Astrocyte (in vitro differentiated cells and primary cell): Measurements from ENCODE around the gene OR10AD1. TPM values are rescaled to one million over a fixed set of nuclear protein-coding genes. Genes with fewer than 3 reads are reported as not detected.

Source experiments
- DNase-seq: peaks from one replicate; pipeline ENCODE4 v3.0.0-alpha.2; 2010; ENCODE audit warnings: low read depth
- FAIRE-seq: peaks from 2 replicates; lab custom pipeline; 2011; peaks lifted over from hg19 to GRCh38; lab: Jason Lieb, UNC
- H2AFZ ChIP-seq: 2 replicates; pipeline ENCODE4 v1.6.0; 2012; ENCODE audit warnings: low read depth, low read length, inconsistent platforms
- H3K27ac ChIP-seq: 2 replicates; pipeline ENCODE4 v1.5.1; 2011; ENCODE audit warnings: low read depth, low read length, inconsistent platforms
- H3K27me3 ChIP-seq: 2 replicates; pipeline ENCODE4 v1.6.0; 2011; ENCODE audit warnings: low read length, inconsistent platforms; ENCODE audit not compliant: insufficient read depth
- H3K36me3 ChIP-seq: 2 replicates; pipeline ENCODE4 v1.5.1; 2011; ENCODE audit warnings: low read length, inconsistent platforms; ENCODE audit not compliant: insufficient read depth
- H3K4me1 ChIP-seq: 2 replicates; pipeline ENCODE4 v1.5.1; 2011; ENCODE audit warnings: low read length, inconsistent platforms; ENCODE audit not compliant: insufficient read depth
- H3K4me2 ChIP-seq: 2 replicates; pipeline ENCODE4 v1.6.0; 2012; ENCODE audit warnings: low read length, inconsistent platforms
- H3K4me3 ChIP-seq: 2 replicates; pipeline ENCODE4 v1.5.1; 2011; ENCODE audit warnings: low read depth, mild to moderate bottlenecking, low read length, inconsistent platforms; ENCODE audit not compliant: insufficient read depth
- H3K79me2 ChIP-seq: 2 replicates; pipeline ENCODE4 v1.6.0; 2012; ENCODE audit warnings: mild to moderate bottlenecking, low read length, inconsistent platforms; ENCODE audit not compliant: insufficient read depth
- H3K9ac ChIP-seq: 2 replicates; pipeline ENCODE4 v1.6.0; 2012; ENCODE audit warnings: mild to moderate bottlenecking, low read length, inconsistent platforms
- H3K9me3 ChIP-seq: 2 replicates; pipeline ENCODE4 v1.5.1; 2012; ENCODE audit warnings: low read depth, mild to moderate bottlenecking, low read length, inconsistent platforms; ENCODE audit not compliant: insufficient read depth
- H4K20me1 ChIP-seq: 2 replicates; pipeline ENCODE4 v1.6.0; 2012; ENCODE audit warnings: low read length, inconsistent platforms; ENCODE audit not compliant: insufficient read depth
- H3K27ac Mint-ChIP-seq: one replicate; pipeline ENCODE4 v1.8.0; 2021; ENCODE audit warnings: mild to moderate bottlenecking, mixed read lengths; ENCODE audit not compliant: unreplicated experiment
- H3K27me3 Mint-ChIP-seq: one replicate; pipeline ENCODE4 v1.8.0; 2021; ENCODE audit warnings: low read depth, mixed read lengths; ENCODE audit not compliant: unreplicated experiment
- H3K36me3 Mint-ChIP-seq: one replicate; pipeline ENCODE4 v1.8.0; 2021; ENCODE audit warnings: low read depth, mixed read lengths; ENCODE audit not compliant: unreplicated experiment
- H3K4me1 Mint-ChIP-seq: one replicate; pipeline ENCODE4 v1.8.0; 2021; ENCODE audit warnings: low read depth, mixed read lengths; ENCODE audit not compliant: unreplicated experiment
- H3K4me3 Mint-ChIP-seq: one replicate; pipeline ENCODE4 v1.8.0; 2021; ENCODE audit warnings: mild to moderate bottlenecking, moderate library complexity, mixed read lengths; ENCODE audit not compliant: unreplicated experiment
- H3K9me3 Mint-ChIP-seq: one replicate; pipeline ENCODE4 v1.8.0; 2021; ENCODE audit warnings: mild to moderate bottlenecking, mixed read lengths; ENCODE audit not compliant: unreplicated experiment
- CTCF ChIP-seq: IDR thresholded peaks from 2 replicates; pipeline ENCODE4 v1.5.1; 2011; ENCODE audit warnings: low read depth, mild to moderate bottlenecking, inconsistent platforms, low read length, moderate library complexity; ENCODE audit not compliant: insufficient read depth
- EZH2 ChIP-seq: IDR thresholded peaks from 2 replicates; pipeline ENCODE4 v1.6.1; 2012; ENCODE audit warnings: mild to moderate bottlenecking, low read length, inconsistent platforms; ENCODE audit not compliant: insufficient read depth
- total RNA-seq: library from RNA; stranded (reverse); gene quantifications from 2 replicates; pipeline ENCODE4 v1.2.1, GENCODE V29; 2021

OR10AD1 gene
- total RNA-seq, 1 donor from 2014 or later: not detected

DNA sequence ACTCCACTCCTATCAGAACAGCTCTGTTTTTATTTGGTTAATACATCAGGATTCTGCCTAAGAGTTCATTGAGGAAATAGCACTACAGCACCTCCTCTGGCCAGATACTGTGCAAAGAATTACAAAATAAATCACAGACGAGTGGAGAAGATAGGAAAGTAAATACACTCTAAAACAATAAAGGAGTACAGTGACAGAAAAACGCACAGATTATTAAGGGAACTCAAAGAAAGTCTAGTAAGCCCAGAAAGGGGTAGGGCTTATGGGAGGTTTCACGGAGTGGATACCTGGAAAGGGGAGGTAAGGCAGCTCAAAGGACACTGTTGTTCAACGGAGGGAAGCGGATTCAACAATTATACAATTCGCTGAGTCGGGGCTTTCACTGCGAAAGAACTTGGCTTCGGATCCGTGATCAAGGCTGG is 5.5 kb downstream of the OR10AD1 start:
- Mint-ChIP-seq H3K27me3 (no peaks in the 10 kb centered on the region), H3K4me3 (peak overlapping the region; percentile 86), H3K36me3 (no peaks in the 10 kb centered on the region), H3K4me1 (peaks cover 15% of the 10 kb centered on the region), H3K27ac (peak overlapping the region; percentile 96), H3K9me3 (peaks cover 2% of the 10 kb centered on the region)
- H2AFZ ChIP-seq: peak overlapping the region; percentile 99
- no peaks in the 10 kb centered on the region for H3K9me3 ChIP-seq
- H3K9ac ChIP-seq: peak overlapping the region; percentile 88
- H3K79me2 ChIP-seq: no peaks in the 10 kb centered on the region
- no peak for FAIRE-seq
- H3K27ac ChIP-seq: peak overlapping the region; percentile 16
- no peak for DNase-seq
- peaks cover 13% of the 10 kb centered on the region for H3K27me3 ChIP-seq
- TF ChIP-seq CTCF: peak; percentile 56
- TF ChIP-seq EZH2: no peak
- peak overlapping the region; percentile 84 for H3K4me3 ChIP-seq
- H3K4me2 ChIP-seq: peak overlapping the region; percentile 94
- no peaks in the 10 kb centered on the region for H4K20me1 ChIP-seq
- peaks cover 12% of the 10 kb centered on the region for H3K4me1 ChIP-seq
- H3K36me3 ChIP-seq: no peaks in the 10 kb centered on the region

- H3K9me3 ChIP-seq: no peaks in the 10 kb centered on the region
- H3K9ac ChIP-seq: no peak overlapping the region
- Mint-ChIP-seq H3K36me3 (no peaks in the 10 kb centered on the region), H3K9me3 (peaks cover 1% of the 10 kb centered on the region), H3K4me3 (no peak overlapping the region), H3K4me1 (peaks cover 15% of the 10 kb centered on the region), H3K27me3 (peaks cover 6% of the 10 kb centered on the region), H3K27ac (peak overlapping the region; percentile 81)
- TF ChIP-seq EZH2 (no peak), CTCF (no peak)
- peaks cover 16% of the 10 kb centered on the region for H3K27me3 ChIP-seq
- H3K4me1 ChIP-seq: peaks cover 12% of the 10 kb centered on the region
- H3K79me2 ChIP-seq: no peaks in the 10 kb centered on the region
- no peak overlapping the region for H2AFZ ChIP-seq
- H3K4me2 ChIP-seq: peak overlapping the region; percentile 21
- no peak overlapping the region for H3K27ac ChIP-seq
- DNase-seq (peak; percentile 28), FAIRE-seq (no peak)
- no peaks in the 10 kb centered on the region for H3K36me3 ChIP-seq
- no peak overlapping the region for H3K4me3 ChIP-seq
- no peaks in the 10 kb centered on the region for H4K20me1 ChIP-seq
These were observed 8.3 kb downstream of the OR10AD1 start for GRCh38 chr12:48194799-48195201.

DNA sequence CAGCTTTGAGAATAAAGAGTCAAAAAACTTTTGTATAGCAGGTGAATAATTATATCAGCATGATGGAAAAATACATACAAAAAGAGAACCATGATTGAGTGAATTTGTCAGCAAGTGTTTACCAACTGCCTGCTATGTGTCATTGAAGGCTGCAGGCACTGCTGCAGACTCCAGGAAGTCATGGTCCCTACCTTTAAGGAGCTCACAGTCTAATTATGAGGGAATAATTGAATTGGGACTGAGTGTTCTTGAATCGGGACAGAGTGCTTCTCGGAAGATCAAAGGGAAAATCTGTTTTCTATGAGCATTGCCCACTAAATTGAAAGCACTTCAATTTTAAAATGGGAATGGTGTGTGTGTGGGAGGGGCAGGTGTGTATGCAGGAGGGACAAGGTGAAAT is 9.5 kb downstream of the OR10AD1 start:
- Histone ChIP-seq H3K9ac (no peak overlapping the region), H3K4me3 (no peak overlapping the region), H3K79me2 (no peaks in the 10 kb centered on the region), H2AFZ (no peak overlapping the region), H3K27me3 (peaks cover 16% of the 10 kb centered on the region), H3K36me3 (no peaks in the 10 kb centered on the region), H3K4me1 (peaks cover 9% of the 10 kb centered on the region), H3K27ac (no peak overlapping the region), H3K4me2 (no peak overlapping the region), H3K9me3 (no peaks in the 10 kb centered on the region), H4K20me1 (no peaks in the 10 kb centered on the region)
- Mint-ChIP-seq H3K27ac (no peak overlapping the region), H3K4me3 (no peak overlapping the region), H3K9me3 (no peaks in the 10 kb centered on the region), H3K4me1 (peaks cover 11% of the 10 kb centered on the region), H3K36me3 (no peaks in the 10 kb centered on the region), H3K27me3 (peaks cover 6% of the 10 kb centered on the region)
- TF ChIP-seq CTCF (no peak), EZH2 (no peak)
- DNase-seq (no peak), FAIRE-seq (no peak)
